ENCODE data around the gene TMEM59L. TPM values are rescaled to one million over a fixed set of nuclear protein-coding genes. Genes with fewer than 3 reads are reported as not detected.

TMEM59L gene
- total and polyA plus RNA-seq, 12 donors, result 0.89 to 14.5 (median 5.4) TPM

DNA sequence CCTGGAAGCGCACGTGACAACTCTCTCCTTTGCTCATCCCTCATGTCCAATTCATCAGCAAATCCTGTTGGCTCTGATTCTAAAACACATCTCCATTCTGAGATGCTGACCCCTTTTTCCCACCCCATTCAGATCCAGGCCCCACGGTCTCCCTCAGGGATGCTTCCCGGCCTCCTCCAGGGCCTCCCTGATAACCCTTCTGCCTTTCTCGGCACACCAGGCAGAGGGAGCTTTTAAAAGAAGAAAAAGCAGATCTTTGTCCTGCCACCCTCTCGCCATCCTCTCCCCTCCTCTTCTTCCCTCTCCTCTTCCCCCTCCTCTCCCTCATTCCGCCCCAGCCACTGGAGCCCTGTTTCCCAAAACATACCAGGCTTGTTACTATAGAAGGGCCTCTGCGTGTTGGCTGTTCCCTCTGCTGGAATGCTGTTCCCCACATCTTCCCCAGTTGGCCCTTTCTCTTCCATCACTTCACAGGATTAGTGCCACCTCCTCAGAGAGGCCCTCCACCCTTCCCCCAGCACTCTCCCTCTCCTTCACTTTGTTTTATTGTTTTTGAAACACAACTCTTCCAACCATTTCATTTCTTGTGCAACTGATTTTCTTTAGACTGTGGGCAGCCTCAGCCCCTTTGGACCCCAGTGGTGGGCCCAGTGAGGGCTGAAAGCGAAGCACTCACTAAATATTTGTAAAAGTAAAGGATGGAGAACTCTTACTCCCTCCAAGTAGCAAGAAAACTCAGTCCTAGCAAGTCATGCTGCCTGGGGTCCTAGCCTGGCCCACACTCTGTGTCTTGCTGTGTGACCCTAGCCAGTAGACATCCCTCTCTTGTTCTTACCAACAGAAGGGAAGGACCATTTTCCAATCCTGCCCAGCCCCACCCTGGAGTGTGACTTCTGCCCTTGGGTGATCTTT lies 3.6 kb upstream of the TMEM59L start:
- Histone ChIP-seq H3K27ac (no peak overlapping the region), H3K4me1 (replicated peaks in 1 of 2) (peaks cover 4 to 31% of the 10 kb centered on the region in 2 donors), H3K27me3 (peaks cover 87% of the 10 kb centered on the region), H3K36me3 (replicated peaks in 1 of 2) (no peaks in the 10 kb centered on the region), H3K9me3 (replicated peaks in 1 of 3) (no peaks in the 10 kb centered on the region), H3K4me3 (no peak overlapping the region)
- TF ChIP-seq CTCF (IDR thresholded peaks at IDR 0.05) (no peak), POLR2A (IDR thresholded peaks at IDR 0.05) (no peak)
- intact Hi-C loops (cut with DNase I), result no loop called here
- 59 to 72% (median 65%) methylated on average over 9 of the region's 9 CpGs for WGBS, 4 donors
- DNase-seq, result no peak

- H3K9me3 ChIP-seq (replicated peaks in 1 of 3), result no peaks in the 10 kb centered on the region
- peaks cover 87% of the 10 kb centered on the region for H3K27me3 ChIP-seq
- H3K27ac ChIP-seq, result no peak overlapping the region
- no peak overlapping the region for H3K4me3 ChIP-seq
- 31 to 50% (median 40%) methylated on average over 2 of the region's 2 CpGs for WGBS, 4 donors
- intact Hi-C loops (cut with DNase I), result no loop called here
- TF ChIP-seq POLR2A (IDR thresholded peaks at IDR 0.05) (no peak), CTCF (IDR thresholded peaks at IDR 0.05) (no peak)
- H3K36me3 ChIP-seq (replicated peaks in 1 of 2), result no peaks in the 10 kb centered on the region
- no peak for DNase-seq
- H3K4me1 ChIP-seq (replicated peaks in 1 of 2), result peaks cover 4 to 31% of the 10 kb centered on the region in 2 donors
These were observed 3.0 kb upstream of the TMEM59L start for GRCh38 chr19:18609717-18610051.

DNA sequence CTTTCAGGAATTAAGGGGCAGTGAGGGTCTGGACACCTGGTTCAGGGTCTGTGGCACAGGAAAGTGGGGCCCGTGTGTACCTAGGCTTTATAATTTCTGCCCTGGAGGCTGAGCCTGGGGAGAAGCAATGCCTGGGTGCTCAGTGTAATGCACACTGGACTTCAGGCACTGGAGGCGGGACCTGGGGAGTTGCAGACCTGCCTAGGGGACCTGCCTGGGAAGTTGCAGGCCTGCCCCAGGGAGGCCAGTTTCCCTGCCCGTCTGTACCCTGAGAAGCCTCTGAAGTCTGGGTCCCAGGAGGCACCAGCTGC lies 2.5 kb upstream of the TMEM59L start:
- TF ChIP-seq POLR2A (IDR thresholded peaks at IDR 0.05) (no peak), CTCF (IDR thresholded peaks at IDR 0.05) (no peak)
- 39 to 80% (median 43%) methylated on average over 1 to 3 of the region's 3 CpGs for WGBS, 4 donors
- no peak for DNase-seq
- H3K4me3 ChIP-seq, result no peak overlapping the region
- no peak overlapping the region for H3K27ac ChIP-seq
- peaks cover 4 to 31% of the 10 kb centered on the region in 2 donors for H3K4me1 ChIP-seq (replicated peaks in 1 of 2)
- intact Hi-C loops (cut with DNase I), result no loop called here
- no peaks in the 10 kb centered on the region for H3K36me3 ChIP-seq (replicated peaks in 1 of 2)
- H3K9me3 ChIP-seq (replicated peaks in 1 of 3), result no peaks in the 10 kb centered on the region
- H3K27me3 ChIP-seq, result peaks cover 85% of the 10 kb centered on the region

- no peak overlapping the region for H3K27ac ChIP-seq
- no peak overlapping the region for H3K4me3 ChIP-seq
- intact Hi-C loops (cut with DNase I), result no loop called here
- H3K36me3 ChIP-seq (replicated peaks in 1 of 2), result no peaks in the 10 kb centered on the region
- H3K4me1 ChIP-seq (replicated peaks in 1 of 2), result peaks cover 4 to 31% of the 10 kb centered on the region in 2 donors
- 5 to 14% (median 8%) methylated on average over 6 to 44 of the region's 45 CpGs for WGBS, 4 donors
- no peaks in the 10 kb centered on the region for H3K9me3 ChIP-seq (replicated peaks in 1 of 3)
- DNase-seq, result no peak
- TF ChIP-seq CTCF (IDR thresholded peaks at IDR 0.05) (no peak), POLR2A (IDR thresholded peaks at IDR 0.05) (no peak)
- peaks cover 81% of the 10 kb centered on the region for H3K27me3 ChIP-seq
These were observed 1.9 kb upstream of the TMEM59L start for GRCh38 chr19:18610556-18611326.

Measured in adrenal gland (tissue), 12 donors.